HG03135 (cell line): Measurements from ENCODE around the gene SLAMF7.

Source experiments
- ATAC-seq: cut with Tn5 transposase; IDR thresholded peaks from one replicate; pipeline ENCODE4 v1.9.1; 2021; ENCODE audit warnings: mild to moderate bottlenecking, moderate library complexity; ENCODE audit not compliant: unreplicated experiment

Gene SLAMF7

DNA sequence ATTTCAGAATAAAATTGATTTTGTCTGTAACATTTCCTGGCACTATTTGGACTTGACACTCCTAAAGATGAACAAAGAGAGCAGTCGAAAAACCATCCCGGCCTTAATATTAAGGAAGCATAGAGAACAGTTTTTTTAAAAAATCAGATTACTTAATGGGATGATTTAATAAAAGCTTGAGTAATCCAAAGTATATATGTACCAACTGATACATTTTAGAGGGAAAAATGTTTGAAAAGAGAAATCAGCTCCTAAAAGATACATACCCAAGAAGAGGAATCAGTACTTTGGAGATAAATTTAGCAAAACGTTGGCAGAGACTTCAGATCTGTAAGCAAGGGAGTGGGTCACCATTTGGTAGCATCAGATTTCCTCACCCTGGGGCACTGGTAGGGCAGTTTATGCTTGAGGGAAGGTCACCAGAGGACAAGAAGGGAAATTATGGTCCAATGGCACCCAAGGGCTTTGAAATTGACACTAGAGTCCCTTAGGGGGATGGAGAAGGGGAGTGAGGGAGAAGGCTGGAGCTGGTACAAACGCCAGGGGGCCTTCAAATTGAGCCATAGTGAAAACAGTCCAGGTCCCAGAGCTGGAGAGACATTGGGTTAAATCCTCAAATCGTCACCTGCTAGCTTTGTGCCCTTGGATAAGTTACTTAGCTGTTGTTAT lies 5.9 kb downstream of the SLAMF7 start:
- no peak for ATAC-seq

DNA sequence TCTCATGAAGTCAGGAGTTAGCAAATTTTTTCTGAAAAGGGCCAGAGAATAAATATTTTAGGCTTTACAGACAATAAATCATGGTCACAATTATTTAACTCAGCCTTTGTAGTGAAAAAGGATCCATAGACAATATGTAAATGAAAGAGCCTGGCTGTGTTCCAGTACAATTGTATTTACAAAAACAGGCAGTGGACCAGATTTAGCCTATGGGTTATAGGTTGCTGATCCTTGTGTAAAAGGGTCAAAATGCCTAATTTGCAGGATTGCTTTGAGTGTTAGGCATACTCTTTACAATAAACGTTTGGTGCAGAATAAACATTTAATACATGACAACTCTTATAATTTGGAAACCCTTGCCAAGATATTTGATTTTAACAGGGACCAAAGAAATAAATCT lies 6.5 kb downstream of the SLAMF7 start:
- no peak for ATAC-seq

DNA sequence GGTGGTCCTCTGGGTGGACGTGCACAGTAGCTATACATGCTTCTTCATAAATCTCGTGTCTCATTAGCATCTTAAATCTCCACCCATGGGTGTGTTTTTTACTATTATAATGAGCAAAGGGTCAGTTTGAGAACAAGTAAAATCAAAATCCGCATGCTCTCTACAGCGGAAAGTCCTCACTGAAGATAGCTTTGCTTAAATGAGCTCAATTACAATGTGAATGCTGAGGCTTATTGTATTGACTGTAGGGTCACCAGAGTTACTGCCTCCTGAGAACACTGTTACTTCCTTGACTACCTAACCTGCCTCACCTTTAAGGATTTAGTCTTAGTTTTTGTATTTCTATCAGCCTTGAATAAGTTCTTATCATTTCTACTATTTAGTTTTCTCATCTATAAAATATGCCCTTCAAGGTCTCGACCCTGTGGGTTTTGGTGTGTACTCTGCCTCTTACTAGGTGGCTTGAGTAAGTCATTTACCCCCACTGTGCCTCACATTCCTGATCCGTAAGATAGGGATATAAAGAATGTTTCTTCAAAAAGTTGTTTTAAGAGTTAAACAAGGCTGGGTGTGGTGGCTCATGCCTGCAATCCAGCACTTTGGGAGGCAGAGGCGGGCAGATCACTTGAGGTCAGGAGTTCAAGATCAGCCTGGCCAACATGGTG lies 7.9 kb downstream of the SLAMF7 start:
- no peak for ATAC-seq

DNA sequence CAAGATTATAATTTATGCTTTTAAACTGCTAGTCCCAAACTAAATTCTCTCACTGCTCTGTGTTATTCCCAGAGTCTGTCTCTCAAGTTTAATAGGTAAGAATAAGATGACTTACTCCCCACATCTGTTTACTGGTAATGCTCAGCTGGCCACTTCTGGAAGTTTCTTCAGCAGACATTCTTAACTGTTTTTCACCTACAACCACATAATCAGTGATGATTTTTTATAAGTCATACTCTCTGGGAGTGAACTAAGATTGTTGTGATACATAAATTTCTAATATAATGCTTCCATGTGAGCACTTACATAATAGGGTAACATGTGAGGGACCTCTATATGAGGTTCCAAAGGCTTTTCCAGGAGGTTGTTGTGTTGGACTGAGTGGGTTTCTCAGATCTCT lies 8.7 kb downstream of the SLAMF7 start:
- ATAC-seq, result no peak

DNA sequence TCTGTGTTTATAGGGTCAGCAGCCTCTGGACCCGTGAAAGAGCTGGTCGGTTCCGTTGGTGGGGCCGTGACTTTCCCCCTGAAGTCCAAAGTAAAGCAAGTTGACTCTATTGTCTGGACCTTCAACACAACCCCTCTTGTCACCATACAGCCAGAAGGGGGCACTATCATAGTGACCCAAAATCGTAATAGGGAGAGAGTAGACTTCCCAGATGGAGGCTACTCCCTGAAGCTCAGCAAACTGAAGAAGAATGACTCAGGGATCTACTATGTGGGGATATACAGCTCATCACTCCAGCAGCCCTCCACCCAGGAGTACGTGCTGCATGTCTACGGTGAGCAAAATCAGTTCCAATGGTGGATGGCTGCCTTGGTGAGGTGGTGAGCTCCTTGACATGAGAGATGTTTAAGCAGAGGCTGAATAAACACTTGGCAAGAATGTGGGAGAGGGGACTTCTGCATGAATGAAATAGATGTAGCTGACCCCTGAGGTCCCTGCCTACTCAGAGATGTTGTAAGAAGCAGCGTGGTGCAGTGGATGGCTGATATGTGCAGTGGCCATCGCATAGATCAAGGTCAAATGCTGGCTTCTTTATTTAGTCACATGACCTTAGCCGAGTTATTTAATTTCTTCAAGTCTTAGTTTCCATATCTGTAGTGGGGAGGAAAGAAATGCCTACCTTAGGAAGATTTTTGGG lies 9.3 kb downstream of the SLAMF7 start:
- ATAC-seq, result no peak

DNA sequence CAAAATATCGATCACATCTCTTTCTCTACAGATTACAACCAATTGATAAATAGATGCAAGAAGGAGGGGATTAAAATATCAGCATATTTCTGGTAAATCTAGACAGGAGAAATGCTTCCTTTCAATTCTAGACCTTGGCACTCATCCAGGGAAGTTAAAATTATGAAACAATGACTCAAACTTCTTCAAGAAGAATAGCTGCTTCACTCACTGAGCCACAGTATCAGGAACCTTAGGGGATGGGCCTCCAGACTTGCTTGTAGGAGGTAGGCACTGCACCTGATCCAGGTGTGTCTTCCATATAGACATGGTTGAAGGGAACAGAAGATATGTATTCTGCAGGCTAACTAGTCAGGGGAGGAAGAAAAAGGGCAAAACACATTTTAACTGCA lies 9.8 kb downstream of the SLAMF7 start:
- ATAC-seq, result no peak

DNA sequence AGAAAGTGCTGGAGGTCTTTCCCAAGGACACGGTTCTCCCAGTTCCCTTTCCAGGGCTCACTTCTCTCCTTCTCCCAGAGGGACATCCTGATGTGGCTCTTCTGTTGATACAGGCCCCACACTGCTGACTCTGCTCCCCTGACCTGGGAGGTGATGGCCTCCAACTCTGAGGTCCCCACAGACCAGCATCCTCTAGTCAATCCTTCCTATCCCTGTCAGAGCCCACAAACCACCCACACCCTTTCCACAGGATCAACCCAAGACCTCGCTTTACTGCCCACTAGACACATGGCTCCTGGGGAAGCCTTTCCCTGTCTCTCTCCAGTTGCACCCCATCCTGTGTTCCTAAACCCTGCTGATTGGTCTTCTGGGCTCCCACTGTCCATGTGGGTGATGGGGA lies 11.6 kb downstream of the SLAMF7 start:
- no peak for ATAC-seq

DNA sequence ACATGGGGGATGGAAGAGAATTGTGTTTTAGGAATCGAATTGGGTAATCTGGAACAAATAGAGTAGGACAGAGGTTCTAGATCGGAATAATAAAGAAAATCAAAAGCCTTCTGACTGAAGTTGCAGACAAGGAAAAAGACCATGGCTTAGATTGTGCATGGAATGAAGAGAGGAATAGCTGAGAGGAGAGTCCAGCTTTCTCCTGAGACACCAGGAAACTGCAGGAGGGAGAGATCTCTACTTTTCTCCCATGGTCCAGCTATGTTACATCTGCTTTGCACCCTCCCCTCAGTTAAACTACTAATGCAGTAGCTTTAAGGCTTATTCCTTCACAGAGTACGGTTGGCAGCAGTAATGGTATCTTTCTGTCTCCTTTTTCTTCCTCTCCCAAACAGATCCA lies 13.4 kb downstream of the SLAMF7 start:
- no peak for ATAC-seq

DNA sequence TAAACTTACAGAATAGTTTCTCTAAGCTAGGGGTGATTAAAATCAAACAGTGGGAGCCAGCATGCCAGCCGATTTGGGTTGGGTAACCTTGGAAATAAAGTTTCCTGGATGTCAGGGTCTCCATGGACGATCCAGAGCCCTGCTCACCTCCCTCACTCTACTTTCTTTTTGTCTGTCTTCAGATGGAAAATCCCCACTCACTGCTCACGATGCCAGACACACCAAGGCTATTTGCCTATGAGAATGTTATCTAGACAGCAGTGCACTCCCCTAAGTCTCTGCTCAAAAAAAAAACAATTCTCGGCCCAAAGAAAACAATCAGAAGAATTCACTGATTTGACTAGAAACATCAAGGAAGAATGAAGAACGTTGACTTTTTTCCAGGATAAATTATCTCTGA lies 13.9 kb downstream of the SLAMF7 start:
- no peak for ATAC-seq

DNA sequence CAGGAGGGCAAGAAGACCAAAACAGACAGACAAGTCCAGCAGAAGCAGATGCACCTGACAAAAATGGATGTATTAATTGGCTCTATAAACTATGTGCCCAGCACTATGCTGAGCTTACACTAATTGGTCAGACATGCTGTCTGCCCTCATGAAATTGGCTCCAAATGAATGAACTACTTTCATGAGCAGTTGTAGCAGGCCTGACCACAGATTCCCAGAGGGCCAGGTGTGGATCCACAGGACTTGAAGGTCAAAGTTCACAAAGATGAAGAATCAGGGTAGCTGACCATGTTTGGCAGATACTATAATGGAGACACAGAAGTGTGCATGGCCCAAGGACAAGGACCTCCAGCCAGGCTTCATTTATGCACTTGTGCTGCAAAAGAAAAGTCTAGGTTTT lies 14.5 kb downstream of the SLAMF7 start:
- ATAC-seq, result no peak

DNA sequence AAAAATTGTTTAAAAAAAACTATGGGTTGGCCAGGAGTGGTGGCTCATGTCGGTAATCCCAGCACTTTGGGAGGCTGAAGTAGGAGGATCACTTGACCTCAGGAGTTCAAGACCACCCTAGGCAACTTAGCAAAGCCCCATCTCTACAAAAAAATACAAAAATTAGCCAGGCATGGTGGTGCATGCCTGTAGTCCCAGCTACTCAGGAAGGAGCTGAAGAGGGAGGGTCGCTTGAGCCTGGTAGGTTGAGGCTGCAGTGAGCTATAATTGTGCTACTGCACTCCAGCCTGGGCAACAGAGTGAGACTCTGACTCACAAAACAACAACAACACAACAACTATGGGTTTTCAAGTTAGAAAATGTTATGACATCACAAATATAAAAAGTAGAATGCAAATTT lies 16.4 kb downstream of the SLAMF7 start:
- ATAC-seq, result no peak

DNA sequence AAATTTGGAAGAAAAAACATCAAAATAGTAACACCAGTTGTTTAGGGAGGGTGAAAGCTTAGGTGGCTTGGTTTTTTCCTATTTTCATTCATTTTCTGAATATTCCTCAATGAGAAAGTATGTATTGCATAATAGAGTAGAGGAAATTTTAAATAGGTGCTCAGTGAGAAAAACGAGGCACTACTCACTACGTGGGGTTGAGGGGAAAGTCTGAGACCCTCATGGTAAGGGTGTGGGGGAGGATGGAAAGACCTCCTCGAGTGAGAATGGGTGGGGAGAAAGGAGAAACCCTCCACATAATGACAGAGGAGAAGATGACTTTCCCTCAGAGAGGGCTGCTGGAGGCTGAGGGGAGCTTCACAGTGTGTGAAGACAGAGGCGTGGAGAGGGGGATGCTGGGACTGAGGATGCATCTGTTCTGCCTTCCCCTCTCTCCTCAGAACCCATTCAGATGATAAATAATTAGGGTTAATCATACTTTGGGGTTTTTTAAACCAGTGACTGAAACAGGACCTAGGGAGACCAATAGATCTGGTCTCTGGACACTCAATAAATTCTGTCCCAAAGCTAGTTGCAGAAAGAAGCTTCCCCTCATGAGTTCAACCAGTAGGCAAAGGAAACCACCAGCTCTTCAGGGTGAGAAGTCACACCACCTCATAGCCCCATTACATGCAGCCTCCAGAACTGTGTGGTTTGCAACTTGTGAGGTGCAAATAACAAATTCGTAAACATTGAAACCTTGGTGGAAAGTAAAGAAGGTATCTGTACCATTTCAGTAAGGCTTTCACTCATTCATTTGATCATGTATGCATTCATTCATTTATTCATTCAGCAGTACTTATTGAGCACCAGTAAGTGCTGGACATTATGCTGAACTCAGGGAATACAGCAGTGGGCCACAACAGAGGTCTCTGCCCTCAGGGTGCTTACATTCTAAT lies 17.1 kb downstream of the SLAMF7 start:
- ATAC-seq, result no peak

DNA sequence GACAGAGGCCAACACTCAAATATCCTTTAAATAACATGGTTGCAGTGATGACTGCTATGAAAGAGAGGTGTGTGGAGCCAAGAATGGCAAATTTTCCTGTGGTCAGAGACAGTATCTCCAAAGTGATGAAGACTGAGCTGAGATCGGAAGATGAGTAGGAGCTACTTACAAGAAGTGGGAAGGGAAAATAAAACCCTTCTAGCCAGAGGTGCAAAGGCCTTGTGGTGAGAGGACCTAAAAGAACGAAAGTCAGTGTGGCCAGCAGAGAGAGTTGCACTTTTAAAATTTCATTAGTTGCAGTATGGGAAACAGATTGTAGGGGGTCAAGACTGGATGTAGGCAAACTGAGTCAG lies 17.8 kb downstream of the SLAMF7 start:
- no peak for ATAC-seq

DNA sequence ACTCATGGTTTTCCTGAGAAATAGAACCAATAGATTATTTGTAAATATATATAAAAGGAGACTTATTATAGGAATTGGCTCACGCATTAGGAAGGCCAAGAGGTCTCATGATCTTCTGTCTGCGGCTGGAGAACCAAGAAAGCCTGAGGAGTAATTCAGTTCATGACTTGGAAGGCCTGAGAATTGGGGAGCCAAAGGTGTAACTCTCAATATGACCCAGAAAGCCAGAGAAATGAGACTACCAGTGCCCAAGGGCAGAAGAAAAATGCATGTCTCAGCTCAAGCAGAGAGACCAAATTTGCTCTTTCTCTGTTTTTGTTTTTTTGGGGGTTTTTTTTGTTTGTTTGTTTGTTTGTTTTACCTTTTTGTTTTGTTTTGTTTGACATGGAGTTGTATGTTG lies 19.5 kb downstream of the SLAMF7 start:
- ATAC-seq, result no peak

DNA sequence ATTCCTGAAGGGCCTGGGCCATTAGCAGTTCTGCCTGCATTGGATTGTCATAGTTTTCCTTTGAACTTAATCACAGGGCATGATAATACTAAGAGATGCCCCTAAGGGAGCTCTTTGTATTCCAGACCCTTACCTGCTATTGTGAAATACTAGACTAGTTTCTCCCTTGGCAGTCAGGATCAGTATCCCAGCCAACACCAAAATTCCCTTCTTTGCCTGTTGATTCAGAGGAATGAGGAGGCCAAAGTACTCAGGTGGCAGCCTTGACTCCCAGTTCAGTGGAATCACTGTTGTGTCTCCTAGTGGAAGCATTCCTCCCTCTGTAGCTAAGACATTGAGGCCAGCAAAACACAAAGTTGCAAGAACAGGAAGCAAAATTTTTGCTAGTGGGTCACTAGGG lies 20.7 kb downstream of the SLAMF7 start:
- no peak for ATAC-seq

DNA sequence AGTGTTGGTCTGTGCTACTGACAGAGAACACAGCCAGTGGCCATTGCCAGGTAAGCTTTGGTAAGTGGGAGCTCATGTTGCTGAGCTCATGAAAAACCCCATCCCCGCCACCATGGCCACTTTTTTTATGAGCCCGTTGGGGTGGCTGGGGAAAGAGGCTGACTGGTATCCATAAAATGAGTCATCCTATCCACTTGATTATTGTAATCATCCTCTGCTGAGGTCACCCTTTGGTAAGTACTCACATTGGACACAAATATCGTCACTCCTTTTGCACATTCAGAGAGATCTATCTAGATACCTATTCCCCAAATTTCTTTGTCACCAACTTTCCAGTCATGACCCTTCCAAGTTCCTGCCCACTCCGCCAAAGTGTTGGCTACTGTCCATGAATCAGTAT lies 22.0 kb downstream of the SLAMF7 start:
- ATAC-seq, result no peak

DNA sequence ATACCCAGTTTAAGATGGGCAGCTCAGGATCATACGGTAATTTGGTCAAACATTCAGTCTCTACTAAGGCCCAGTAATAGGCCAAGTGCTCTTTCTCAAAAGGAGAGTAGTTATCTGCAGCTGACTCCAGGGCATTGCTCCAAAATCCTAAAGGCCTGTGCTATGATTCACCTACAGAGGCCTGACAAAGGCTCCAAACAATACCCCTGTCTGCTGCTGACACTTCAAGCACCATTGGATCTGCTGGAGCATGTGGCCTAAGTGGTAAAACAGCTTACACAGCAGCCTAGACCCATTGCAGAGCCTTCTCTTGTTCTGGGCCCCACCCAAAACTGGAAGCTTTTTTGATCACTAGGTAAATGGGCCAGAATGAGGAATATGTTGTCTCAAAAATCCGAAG lies 22.8 kb downstream of the SLAMF7 start:
- ATAC-seq, result no peak

DNA sequence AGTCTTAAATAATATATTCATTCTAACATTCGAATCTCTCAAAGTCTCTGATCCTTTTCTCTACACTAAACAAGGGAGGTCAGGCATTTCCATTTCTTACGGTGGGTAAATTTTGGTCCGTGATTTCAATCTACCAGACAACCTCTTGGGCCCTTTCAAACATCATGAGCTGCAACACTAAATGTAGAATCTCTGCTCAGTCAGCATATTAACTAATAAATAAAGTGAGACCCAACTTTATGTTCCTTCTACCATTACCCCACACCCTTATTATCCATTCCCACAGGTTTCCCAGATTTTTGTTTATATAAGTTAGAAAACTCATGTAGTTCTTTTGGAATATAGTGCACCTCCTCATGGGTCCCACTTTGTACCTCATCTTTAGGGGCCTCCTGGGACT lies 24.9 kb downstream of the SLAMF7 start:
- no peak for ATAC-seq

DNA sequence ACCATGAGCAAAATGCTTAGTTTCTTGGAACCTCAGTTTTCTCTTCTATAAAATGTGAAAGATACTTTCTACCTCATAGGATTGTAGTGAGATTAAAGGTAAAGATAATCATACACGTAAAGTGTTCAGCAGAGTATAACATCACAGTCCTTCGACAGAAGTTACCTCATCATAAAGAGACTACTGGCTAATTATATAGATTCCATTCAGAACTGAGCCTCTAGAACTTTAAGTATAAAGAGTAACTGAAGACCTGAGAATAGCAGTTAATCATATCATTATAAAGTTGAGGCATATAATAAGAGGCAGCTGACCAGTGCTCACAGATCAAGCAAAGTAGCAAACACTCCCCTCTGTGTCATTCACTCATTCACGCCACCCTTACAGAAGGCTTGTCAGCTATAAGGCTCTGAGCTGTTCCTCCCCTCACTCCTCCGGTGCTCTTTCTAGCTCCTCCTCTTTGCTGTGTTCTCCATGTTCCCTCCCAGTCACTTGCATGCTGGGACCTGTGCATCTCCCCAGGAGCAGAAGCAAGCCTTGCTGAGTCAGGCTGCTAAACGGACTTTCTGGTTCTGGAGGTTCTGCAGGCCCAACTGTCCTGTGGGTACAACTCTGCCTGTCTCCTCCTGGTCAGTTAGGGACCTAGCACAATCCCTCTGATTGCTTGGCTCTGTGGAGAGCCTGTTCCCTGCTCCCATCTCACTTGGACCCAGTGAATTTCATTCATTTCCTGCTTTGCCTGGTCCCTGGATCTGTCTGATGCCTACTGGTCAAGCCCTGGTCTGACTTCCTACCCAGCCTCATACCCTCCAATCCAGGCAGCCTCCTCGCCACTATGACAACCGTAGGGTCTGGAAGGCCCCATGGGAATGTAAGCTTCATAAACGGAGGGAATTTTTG lies 28.6 kb downstream of the SLAMF7 start:
- peak; percentile 40 for ATAC-seq

DNA sequence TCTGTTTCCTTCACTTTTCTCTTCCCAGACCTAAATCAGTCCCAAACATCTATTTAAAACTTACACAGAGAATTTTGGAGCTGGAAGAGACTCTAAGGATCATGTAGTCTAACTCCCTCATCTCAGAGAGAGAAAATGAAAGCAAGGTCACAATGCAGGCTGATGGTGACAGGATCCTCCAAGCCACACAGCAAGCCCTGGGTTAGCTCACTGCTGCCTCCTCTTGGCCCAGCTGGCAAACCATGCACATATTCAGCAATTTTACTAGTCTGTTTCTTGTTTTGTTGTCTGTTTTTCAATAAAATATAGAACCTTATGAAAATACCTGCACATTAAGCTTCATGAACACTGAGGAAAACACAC lies 29.2 kb downstream of the SLAMF7 start:
- peak; percentile 74 for ATAC-seq
